ENCODE data around the gene GALNT2.

Gene GALNT2

GRCh38 chr1:230127105-230128054 is 60.3 kb downstream of the GALNT2 start:
- no peak for DNase-seq (ENCODE audit: low read depth)
- no peak overlapping the region for H3K4me3 ChIP-seq (ENCODE audit: low read depth, low read length)
- TF ChIP-seq CTCF (IDR thresholded peaks at IDR 0.05; ENCODE audit: low read depth, low read length, missing control alignments) = no peak
- in situ Hi-C loops (cut with HindIII; ENCODE audit: low sequenced_read_pairs) = no loop called here

- TF ChIP-seq CTCF (IDR thresholded peaks at IDR 0.05; ENCODE audit: low read depth, low read length, missing control alignments) = no peak
- no peak overlapping the region for H3K4me3 ChIP-seq (ENCODE audit: low read depth, low read length)
- in situ Hi-C loops (cut with HindIII; ENCODE audit: low sequenced_read_pairs) = no loop called here
- no peak for DNase-seq (ENCODE audit: low read depth)
These were observed 61.7 kb downstream of the GALNT2 start for GRCh38 chr1:230128569-230129285.

GRCh38 chr1:230129341-230129740 is 62.3 kb downstream of the GALNT2 start:
- no peak overlapping the region for H3K4me3 ChIP-seq (ENCODE audit: low read depth, low read length)
- TF ChIP-seq CTCF (IDR thresholded peaks at IDR 0.05; ENCODE audit: low read depth, low read length, missing control alignments) = no peak
- no peak for DNase-seq (ENCODE audit: low read depth)
- in situ Hi-C loops (cut with HindIII; ENCODE audit: low sequenced_read_pairs) = no loop called here

GRCh38 chr1:230130172-230130944 is 63.3 kb downstream of the GALNT2 start:
- no peak overlapping the region for H3K4me3 ChIP-seq (ENCODE audit: low read depth, low read length)
- TF ChIP-seq CTCF (IDR thresholded peaks at IDR 0.05; ENCODE audit: low read depth, low read length, missing control alignments) = no peak

GRCh38 chr1:230131457-230131856 is 64.4 kb downstream of the GALNT2 start:
- in situ Hi-C loops (cut with HindIII; ENCODE audit: low sequenced_read_pairs) = loop anchor here (5.0 kb wide), 1 partner anchor 59 kb away; no protein-coding TSS in a partner anchor
- no peak for TF ChIP-seq CTCF (IDR thresholded peaks at IDR 0.05; ENCODE audit: low read depth, low read length, missing control alignments)

More at GRCh38 chr1:230130172-230130944, 63.3 kb downstream of the GALNT2 start:
- in situ Hi-C loops (cut with HindIII; ENCODE audit: low sequenced_read_pairs) = loop anchor here (5.0 kb wide), 1 partner anchor 58 kb away; no protein-coding TSS in a partner anchor
- no peak for DNase-seq (ENCODE audit: low read depth)

GRCh38 chr1:230132758-230133157 is 65.7 kb downstream of the GALNT2 start:
- TF ChIP-seq CTCF (IDR thresholded peaks at IDR 0.05; ENCODE audit: low read depth, low read length, missing control alignments) = no peak
- H3K4me3 ChIP-seq (ENCODE audit: low read depth, low read length) = no peak overlapping the region
- no peak for DNase-seq (ENCODE audit: low read depth)
- in situ Hi-C loops (cut with HindIII; ENCODE audit: low sequenced_read_pairs) = loop anchor here (5.0 kb wide), 1 partner anchor 60 kb away; no protein-coding TSS in a partner anchor

More at GRCh38 chr1:230131457-230131856, 64.4 kb downstream of the GALNT2 start:
- H3K4me3 ChIP-seq (ENCODE audit: low read depth, low read length) = no peak overlapping the region
- DNase-seq (ENCODE audit: low read depth) = no peak
